ENCODE results near the gene MDFIC2. TPM values are rescaled to one million over a fixed set of nuclear protein-coding genes. Genes with fewer than 3 reads are reported as not detected.
"Not testable (repeated sequence)": the region's sequence is repeated elsewhere in the genome, so short reads cannot be mapped to it uniquely, and the experiment has no call there.

The MDFIC2 gene
- total RNA-seq, 1 donor = not detected

DNA sequence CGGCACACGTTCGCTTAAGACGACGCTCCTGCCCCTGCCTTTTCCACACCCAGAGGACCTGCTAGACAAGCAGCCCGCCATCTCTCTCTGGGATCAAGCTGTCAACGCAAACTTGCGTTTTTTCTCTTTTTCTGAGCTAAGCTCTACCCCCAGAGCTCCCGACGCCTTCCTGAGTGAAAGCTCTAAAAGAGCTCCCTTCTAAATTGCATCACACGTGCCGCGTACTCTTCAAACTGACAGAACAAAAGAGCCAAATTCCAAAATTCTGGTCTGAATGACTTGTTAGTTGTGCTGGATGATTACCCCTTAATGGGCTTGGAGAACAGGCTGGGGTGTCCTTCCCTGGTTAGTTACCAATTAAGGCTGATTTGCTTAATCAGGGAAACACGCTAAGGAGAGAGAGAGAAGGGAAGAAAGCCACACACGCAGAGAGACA, 81.2 kb downstream of the MDFIC2 start:
- no peak overlapping the region for H3K4me3 ChIP-seq (ENCODE audit: low read depth, low read length)
- no peak for DNase-seq (ENCODE audit: low read depth)
- TF ChIP-seq, protein P1, sequence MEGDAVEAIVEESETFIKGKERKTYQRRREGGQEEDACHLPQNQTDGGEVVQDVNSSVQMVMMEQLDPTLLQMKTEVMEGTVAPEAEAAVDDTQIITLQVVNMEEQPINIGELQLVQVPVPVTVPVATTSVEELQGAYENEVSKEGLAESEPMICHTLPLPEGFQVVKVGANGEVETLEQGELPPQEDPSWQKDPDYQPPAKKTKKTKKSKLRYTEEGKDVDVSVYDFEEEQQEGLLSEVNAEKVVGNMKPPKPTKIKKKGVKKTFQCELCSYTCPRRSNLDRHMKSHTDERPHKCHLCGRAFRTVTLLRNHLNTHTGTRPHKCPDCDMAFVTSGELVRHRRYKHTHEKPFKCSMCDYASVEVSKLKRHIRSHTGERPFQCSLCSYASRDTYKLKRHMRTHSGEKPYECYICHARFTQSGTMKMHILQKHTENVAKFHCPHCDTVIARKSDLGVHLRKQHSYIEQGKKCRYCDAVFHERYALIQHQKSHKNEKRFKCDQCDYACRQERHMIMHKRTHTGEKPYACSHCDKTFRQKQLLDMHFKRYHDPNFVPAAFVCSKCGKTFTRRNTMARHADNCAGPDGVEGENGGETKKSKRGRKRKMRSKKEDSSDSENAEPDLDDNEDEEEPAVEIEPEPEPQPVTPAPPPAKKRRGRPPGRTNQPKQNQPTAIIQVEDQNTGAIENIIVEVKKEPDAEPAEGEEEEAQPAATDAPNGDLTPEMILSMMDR (IDR thresholded peaks at IDR 0.05; ENCODE audit: insufficient read depth, low read length) = no peak

DNA sequence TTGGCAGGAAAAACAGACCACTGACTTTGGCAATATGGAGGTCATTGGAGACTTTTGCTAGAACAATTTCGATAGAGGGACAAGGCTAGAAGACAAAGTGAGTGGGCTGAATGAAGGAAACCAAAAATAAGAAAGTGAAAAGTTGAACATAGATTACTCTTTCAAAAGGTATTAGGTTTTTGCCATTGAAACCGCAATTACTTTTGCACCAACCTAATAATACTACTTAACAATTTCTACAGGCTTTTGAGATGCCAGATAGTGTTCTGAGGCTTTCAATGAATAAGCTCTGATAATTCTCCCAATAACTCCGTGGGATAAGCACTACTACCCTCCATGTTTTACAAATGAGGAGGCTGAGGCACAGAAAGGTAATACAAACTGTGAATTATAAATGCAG, 85.0 kb downstream of the MDFIC2 start:
- no peak for DNase-seq (ENCODE audit: low read depth)
- H3K4me3 ChIP-seq (ENCODE audit: low read depth, low read length) = no peak overlapping the region
- TF ChIP-seq, protein P1 (IDR thresholded peaks at IDR 0.05; ENCODE audit: insufficient read depth, low read length) = no peak

DNA sequence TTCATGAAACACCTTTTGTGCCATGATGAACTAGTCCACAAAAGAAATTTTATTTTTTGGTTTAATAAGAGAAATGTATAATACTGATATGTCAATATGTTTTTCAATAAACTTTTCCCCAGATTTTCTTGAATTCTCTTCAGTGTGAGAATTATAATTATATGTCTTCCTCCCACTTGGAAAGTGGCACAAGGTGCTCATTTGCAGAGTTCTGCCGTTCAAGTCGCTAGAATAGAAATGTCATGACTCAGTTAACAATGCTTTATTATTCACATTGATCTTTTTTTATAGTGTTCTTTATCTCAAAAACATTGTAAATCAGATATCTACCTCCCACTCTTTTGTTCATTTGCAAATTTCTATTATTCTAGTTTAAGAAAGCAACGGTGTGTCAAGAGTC, 87.3 kb downstream of the MDFIC2 start:
- DNase-seq (ENCODE audit: low read depth) = no peak
- no peak overlapping the region for H3K4me3 ChIP-seq (ENCODE audit: low read depth, low read length)
- TF ChIP-seq, protein P1 (IDR thresholded peaks at IDR 0.05; ENCODE audit: insufficient read depth, low read length) = no peak

DNA sequence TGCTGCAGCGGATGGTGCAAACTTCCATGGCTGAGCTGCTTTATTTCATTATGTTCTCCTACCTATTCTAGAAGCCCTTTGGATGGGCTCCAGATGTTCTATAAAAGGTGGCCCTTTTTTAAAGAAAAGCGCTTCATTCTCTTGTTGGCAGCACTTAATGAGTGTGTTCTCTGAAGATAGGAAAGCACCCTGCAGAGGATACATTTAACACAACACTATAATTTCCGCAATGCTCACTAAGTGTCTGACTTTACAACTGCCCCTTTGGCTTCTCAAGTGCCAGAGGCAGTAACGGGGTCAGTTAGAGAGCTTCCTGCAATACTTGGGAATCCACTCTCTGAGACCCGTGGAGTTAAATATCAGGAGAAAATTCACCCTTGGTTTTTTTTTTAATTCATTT, 88.1 kb downstream of the MDFIC2 start:
- DNase-seq (ENCODE audit: low read depth) = no peak
- TF ChIP-seq, protein P1 (IDR thresholded peaks at IDR 0.05; ENCODE audit: insufficient read depth, low read length) = no peak
- H3K4me3 ChIP-seq (ENCODE audit: low read depth, low read length) = no peak overlapping the region

DNA sequence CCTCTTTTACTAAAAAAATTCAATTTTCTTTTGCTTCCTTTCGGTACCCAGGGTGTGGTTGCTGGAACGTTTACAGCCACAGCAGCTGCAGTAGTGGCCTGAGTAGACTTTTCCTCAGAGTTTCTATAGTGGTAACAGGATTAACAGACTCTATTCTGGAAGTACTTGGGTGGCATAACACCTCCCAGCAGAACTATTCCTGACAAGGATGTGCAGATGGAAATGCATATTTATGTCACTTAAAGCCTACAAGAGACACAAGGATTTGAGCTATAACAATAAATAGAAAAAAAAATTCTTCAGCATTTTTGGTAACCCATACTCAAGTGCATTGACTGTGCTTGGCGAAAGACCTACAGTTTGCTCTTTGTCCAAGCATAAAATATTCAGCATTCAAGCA, 94.0 kb downstream of the MDFIC2 start:
- TF ChIP-seq, protein P1 (IDR thresholded peaks at IDR 0.05; ENCODE audit: insufficient read depth, low read length) = no peak
- no peak overlapping the region for H3K4me3 ChIP-seq (ENCODE audit: low read depth, low read length)
- no peak for DNase-seq (ENCODE audit: low read depth)

DNA sequence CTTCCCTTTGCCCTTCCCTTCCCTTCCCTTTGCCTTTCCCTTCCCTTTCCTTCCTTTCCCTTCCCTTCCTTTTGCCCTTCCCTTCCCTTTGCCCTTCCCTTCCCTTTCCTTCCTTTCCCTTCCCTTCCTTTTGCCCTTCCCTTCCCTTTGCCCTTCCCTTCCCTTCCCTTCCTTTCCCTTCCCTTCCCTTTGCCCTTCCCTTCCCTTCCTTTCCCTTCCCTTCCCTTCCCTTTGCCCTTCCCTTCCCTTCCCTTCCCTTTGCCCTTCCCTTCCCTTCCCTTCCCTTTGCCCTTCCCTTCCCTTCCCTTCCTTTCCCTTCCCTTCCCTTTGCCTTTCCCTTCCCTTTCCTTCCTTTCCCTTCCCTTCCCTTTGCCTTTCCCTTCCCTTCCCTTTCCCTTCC, 101.2 kb downstream of the MDFIC2 start:
- DNase-seq (ENCODE audit: low read depth) = not testable (repeated sequence)

DNA sequence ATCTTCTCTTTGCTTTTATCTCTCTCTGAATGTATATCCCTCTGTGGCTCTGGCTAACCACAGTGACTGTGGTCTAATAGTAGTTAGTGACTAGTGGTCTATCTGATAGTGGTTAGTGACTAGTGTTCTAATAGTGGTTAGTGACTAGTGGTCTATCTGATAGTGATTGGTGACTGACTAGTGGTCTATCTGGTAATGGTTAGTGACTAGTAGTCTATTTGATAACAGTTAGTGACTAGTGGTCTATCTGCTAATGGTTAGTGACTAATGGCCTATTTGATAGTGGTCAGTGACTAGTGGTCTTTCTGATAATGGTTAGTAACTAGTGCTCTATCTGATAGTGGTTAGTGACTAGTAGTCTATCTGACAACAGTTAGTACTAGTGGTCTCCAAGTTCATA, 110.5 kb downstream of the MDFIC2 start:
- no peak for DNase-seq (ENCODE audit: low read depth)
- H3K4me3 ChIP-seq (ENCODE audit: low read depth, low read length) = no peak overlapping the region
- TF ChIP-seq, protein P1 (IDR thresholded peaks at IDR 0.05; ENCODE audit: insufficient read depth, low read length) = no peak

More for the DNA sequence above, 101.2 kb downstream of the MDFIC2 start:
- H3K4me3 ChIP-seq (ENCODE audit: low read depth, low read length) = not testable (repeated sequence)
